HL-60 (cell line): Measurements from ENCODE around the gene BBS12.
A peak's percentile ranks its signal among the peaks of the same experiment; 100 is the strongest.

Source experiments
- DNase-seq, 2 experiments: peaks; one replicate each; pipeline ENCODE4 v3.0.0-alpha.2; 2010 to 2020; ENCODE audit warnings: low read depth in 1 of 2, low spot score in 1 of 2
- H3K27ac ChIP-seq: fragments of 250-450 bp; sonication (Bioruptor Pico); replicated peaks from 2 replicates; pipeline ENCODE4 v1.5.1; 2020; ENCODE audit warnings: mild to moderate bottlenecking, moderate library complexity
- H3K27me3 ChIP-seq: fragments of 250-450 bp; sonication (Bioruptor Pico); 2 replicates; pipeline ENCODE4 v1.5.1; 2021; ENCODE audit warnings: mild to moderate bottlenecking, moderate library complexity; ENCODE audit not compliant: insufficient read depth, poor library complexity, severe bottlenecking
- H3K4me3 ChIP-seq: replicated peaks from 2 replicates; pipeline ENCODE4 v1.5.1; 2011; ENCODE audit warnings: mild to moderate bottlenecking, control low read depth, low read length; ENCODE audit not compliant: insufficient read depth
- CTCF ChIP-seq: IDR thresholded peaks from one replicate; pipeline ENCODE4 v1.5.1; 2011; ENCODE audit warnings: low read length, control low read depth, inconsistent platforms; ENCODE audit not compliant: insufficient read depth
- GABPA ChIP-seq: IDR thresholded peaks from 2 replicates; pipeline ENCODE4 v1.6.1; 2012; ENCODE audit warnings: low read depth
- POLR2AphosphoS5 ChIP-seq: IDR thresholded peaks from 2 replicates; pipeline ENCODE4 v1.6.1; 2012; ENCODE audit warnings: low read depth
- REST ChIP-seq: IDR thresholded peaks from 2 replicates; pipeline ENCODE4 v1.6.1; 2012; ENCODE audit warnings: low read depth; ENCODE audit not compliant: insufficient replicate concordance
- SPI1 ChIP-seq: IDR thresholded peaks from 2 replicates; pipeline ENCODE4 v1.6.1; 2012; ENCODE audit warnings: low read depth, mild to moderate bottlenecking, borderline replicate concordance

The BBS12 gene

GRCh38 chr4:122759639-122760310 is 27.3 kb downstream of the BBS12 start:
- no peak overlapping the region for H3K4me3 ChIP-seq

GRCh38 chr4:122762520-122762919 is 30.0 kb downstream of the BBS12 start:
- H3K4me3 ChIP-seq = no peak overlapping the region
- TF ChIP-seq GABPA (no peak), CTCF (no peak), SPI1 (peak; percentile 37; the same call in 1 of the 2 replicates), POLR2AphosphoS5 (no peak)
- peak in 1 of 2 experiments; percentile 22 for DNase-seq
- H3K27ac ChIP-seq = no peak overlapping the region
- no peaks in the 10 kb centered on the region for H3K27me3 ChIP-seq

More at GRCh38 chr4:122759639-122760310, 27.3 kb downstream of the BBS12 start:
- H3K27me3 ChIP-seq = no peaks in the 10 kb centered on the region
- TF ChIP-seq CTCF (no peak), GABPA (no peak), SPI1 (no peak), REST (no peak), POLR2AphosphoS5 (no peak)
- DNase-seq = no peak
- no peak overlapping the region for H3K27ac ChIP-seq

GRCh38 chr4:122762966-122763716 is 30.6 kb downstream of the BBS12 start:
- Histone ChIP-seq H3K27ac (no peak overlapping the region), H3K4me3 (no peak overlapping the region), H3K27me3 (no peaks in the 10 kb centered on the region)
- DNase-seq = no peak
- no peak for TF ChIP-seq CTCF

- no peaks in the 10 kb centered on the region for H3K27me3 ChIP-seq
- no peak for DNase-seq
- H3K27ac ChIP-seq = no peak overlapping the region
- no peak overlapping the region for H3K4me3 ChIP-seq
- TF ChIP-seq REST (no peak), CTCF (no peak), SPI1 (no peak), POLR2AphosphoS5 (no peak), GABPA (no peak)
Measured at GRCh38 chr4:122764071-122764820, 31.7 kb downstream of the BBS12 start.
